Neural cell (in vitro differentiated cells): ENCODE measurements around the gene MEGF6. TPM values are rescaled to one million over a fixed set of nuclear protein-coding genes. Genes with fewer than 3 reads are reported as not detected.

ENCODE experiments used
- H2AFZ ChIP-seq: fragments of 200-600, 300-800 bp; sonication (generic), shearing (Covaris generic); 2 replicates; pipeline ENCODE4 v1.6.0; 2014; ENCODE audit warnings: low read depth, mild to moderate bottlenecking, antibody characterized with exemption, low read length, moderate library complexity
- H3F3A ChIP-seq: fragments of 200-600 bp; shearing (Covaris generic); 2 replicates; pipeline ENCODE4 v1.6.1; 2016; ENCODE audit warnings: mild to moderate bottlenecking, moderate library complexity, mixed read lengths, antibody characterized with exemption, low read length; ENCODE audit not compliant: insufficient read depth, poor library complexity, severe bottlenecking
- H3K27ac ChIP-seq: fragments of 200-600, 300-800 bp; sonication (generic), shearing (Covaris generic); 2 replicates; pipeline ENCODE4 v1.5.1; 2014; ENCODE audit warnings: mild to moderate bottlenecking, low read length, moderate library complexity
- H3K27me3 ChIP-seq: fragments of 300-800, 200-600 bp; sonication (generic), shearing (Covaris generic); 2 replicates; pipeline ENCODE4 v1.6.0; 2014; ENCODE audit warnings: mild to moderate bottlenecking, low read depth, low read length, moderate library complexity; ENCODE audit not compliant: insufficient read depth
- H3K36me3 ChIP-seq: fragments of 300-800, 200-600 bp; sonication (generic), shearing (Covaris generic); 2 replicates; pipeline ENCODE4 v1.5.1; 2014; ENCODE audit warnings: mild to moderate bottlenecking, antibody characterized with exemption, low read length, moderate library complexity; ENCODE audit not compliant: insufficient read depth
- H3K4me2 ChIP-seq: fragments of 300-800, 200-600 bp; sonication (generic), shearing (Covaris generic); 2 replicates; pipeline ENCODE4 v1.6.0; 2014; ENCODE audit warnings: mild to moderate bottlenecking, low read length
- H3K4me3 ChIP-seq: fragments of 300-800, 200-600 bp; sonication (generic), shearing (Covaris generic); 2 replicates; pipeline ENCODE4 v1.5.1; 2014; ENCODE audit warnings: mild to moderate bottlenecking, low read length, moderate library complexity
- H3K79me2 ChIP-seq: fragments of 200-600 bp; shearing (Covaris generic); replicated peaks from 2 replicates; pipeline ENCODE4 v1.6.0; 2014; ENCODE audit warnings: mild to moderate bottlenecking, low read length, moderate library complexity; ENCODE audit not compliant: insufficient read depth
- H3K9ac ChIP-seq: fragments of 300-800, 200-600 bp; sonication (generic), shearing (Covaris generic); 2 replicates; pipeline ENCODE4 v1.6.1; 2016; ENCODE audit warnings: mild to moderate bottlenecking, low read length, mixed read lengths
- H3K9me2 ChIP-seq: fragments of 200-600 bp; shearing (Covaris generic); 2 replicates; pipeline ENCODE4 v1.6.1; 2016; ENCODE audit warnings: mild to moderate bottlenecking, low read length, mixed read lengths; ENCODE audit not compliant: insufficient read depth
- H3K9me3 ChIP-seq: fragments of 200-600, 300-800 bp; sonication (generic), shearing (Covaris generic); 2 replicates; pipeline ENCODE4 v1.6.1; 2016; ENCODE audit warnings: mild to moderate bottlenecking, mixed run types, low read length, moderate library complexity, mixed read lengths
- H4K20me1 ChIP-seq: fragments of 200-600 bp; shearing (Covaris generic); 2 replicates; pipeline ENCODE4 v1.6.1; 2016; ENCODE audit warnings: mild to moderate bottlenecking, mixed run types; ENCODE audit not compliant: insufficient read depth
- EP300 ChIP-seq: fragments of 450-650 bp; conservative IDR thresholded peaks from 2 replicates; pipeline ENCODE4 v1.6.1; 2014; ENCODE audit warnings: antibody characterized with exemption, mild to moderate bottlenecking, moderate library complexity; ENCODE audit not compliant: poor library complexity, severe bottlenecking
- EZH2 ChIP-seq: fragments of 200-600, 300-800 bp; shearing (Covaris generic), sonication (generic); IDR thresholded peaks from 2 replicates; pipeline ENCODE4 v1.6.1; 2014; ENCODE audit warnings: antibody characterized with exemption, low read length, borderline replicate concordance, mild to moderate bottlenecking; ENCODE audit not compliant: insufficient read depth, poor library complexity, severe bottlenecking
- MXI1 ChIP-seq: fragments of 450-650 bp; conservative IDR thresholded peaks from 2 replicates; pipeline ENCODE4 v1.6.1; 2014; ENCODE audit warnings: antibody characterized with exemption, mild to moderate bottlenecking; ENCODE audit not compliant: poor library complexity, severe bottlenecking
- POLR2AphosphoS5 ChIP-seq: IDR thresholded peaks from 2 replicates; pipeline ENCODE4 v1.6.1; 2012
- RAD21 ChIP-seq: fragments of 450-650 bp; conservative IDR thresholded peaks from 2 replicates; pipeline ENCODE4 v1.6.1; 2014; ENCODE audit warnings: antibody characterized with exemption, mild to moderate bottlenecking, moderate library complexity
- REST ChIP-seq: IDR thresholded peaks from 2 replicates; pipeline ENCODE4 v1.6.1; 2012; ENCODE audit warnings: borderline replicate concordance
- SMC3 ChIP-seq: fragments of 450-650 bp; conservative IDR thresholded peaks from 2 replicates; pipeline ENCODE4 v1.6.1; 2014; ENCODE audit warnings: antibody characterized with exemption, mild to moderate bottlenecking, moderate library complexity; ENCODE audit not compliant: poor library complexity
- TAF1 ChIP-seq: IDR thresholded peaks from 2 replicates; pipeline ENCODE4 v1.6.1; 2012; ENCODE audit warnings: low read depth
- polyA plus RNA-seq: library from polyadenylated mRNA; depleted of rRNA; stranded (reverse); fragments of >200 nt; gene quantifications from 2 replicates; pipeline ENCODE4 v1.2.3, GENCODE V29; 2014
- TF ChIP-seq, protein P1 (sequence below): fragments of 450-650 bp; IDR thresholded peaks from 2 replicates; pipeline ENCODE4 v1.5.1; 2014; ENCODE audit warnings: antibody characterized with exemption, mild to moderate bottlenecking, moderate library complexity; ENCODE audit not compliant: poor library complexity, severe bottlenecking

The MEGF6 gene
- polyA plus RNA-seq, 1 donor from 2014 or later = 6.0 TPM

GRCh38 chr1:3508757-3509415 lies 102.4 kb downstream of the MEGF6 start:
- Histone ChIP-seq H3K9me2 (no peaks in the 10 kb centered on the region), H3K9me3 (no peaks in the 10 kb centered on the region), H3K79me2 (no peaks in the 10 kb centered on the region), H3K27ac (no peak overlapping the region), H3K27me3 (no peaks in the 10 kb centered on the region), H3K36me3 (no peaks in the 10 kb centered on the region), H3F3A (no peaks in the 10 kb centered on the region), H2AFZ (no peak overlapping the region), H3K4me2 (no peak overlapping the region), H3K9ac (no peak overlapping the region), H4K20me1 (no peaks in the 10 kb centered on the region), H3K4me3 (no peak overlapping the region)
- TF ChIP-seq EZH2 (no peak), RAD21 (no peak), MXI1 (no peak), SMC3 (no peak), EP300 (no peak), POLR2AphosphoS5 (no peak), TAF1 (no peak), REST (no peak)
- TF ChIP-seq, protein P1, sequence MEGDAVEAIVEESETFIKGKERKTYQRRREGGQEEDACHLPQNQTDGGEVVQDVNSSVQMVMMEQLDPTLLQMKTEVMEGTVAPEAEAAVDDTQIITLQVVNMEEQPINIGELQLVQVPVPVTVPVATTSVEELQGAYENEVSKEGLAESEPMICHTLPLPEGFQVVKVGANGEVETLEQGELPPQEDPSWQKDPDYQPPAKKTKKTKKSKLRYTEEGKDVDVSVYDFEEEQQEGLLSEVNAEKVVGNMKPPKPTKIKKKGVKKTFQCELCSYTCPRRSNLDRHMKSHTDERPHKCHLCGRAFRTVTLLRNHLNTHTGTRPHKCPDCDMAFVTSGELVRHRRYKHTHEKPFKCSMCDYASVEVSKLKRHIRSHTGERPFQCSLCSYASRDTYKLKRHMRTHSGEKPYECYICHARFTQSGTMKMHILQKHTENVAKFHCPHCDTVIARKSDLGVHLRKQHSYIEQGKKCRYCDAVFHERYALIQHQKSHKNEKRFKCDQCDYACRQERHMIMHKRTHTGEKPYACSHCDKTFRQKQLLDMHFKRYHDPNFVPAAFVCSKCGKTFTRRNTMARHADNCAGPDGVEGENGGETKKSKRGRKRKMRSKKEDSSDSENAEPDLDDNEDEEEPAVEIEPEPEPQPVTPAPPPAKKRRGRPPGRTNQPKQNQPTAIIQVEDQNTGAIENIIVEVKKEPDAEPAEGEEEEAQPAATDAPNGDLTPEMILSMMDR = no peak

- H3F3A ChIP-seq = no peaks in the 10 kb centered on the region
- H3K4me2 ChIP-seq = no peak overlapping the region
- no peak overlapping the region for H3K4me3 ChIP-seq
- H2AFZ ChIP-seq = no peak overlapping the region
- H3K27ac ChIP-seq = no peak overlapping the region
- no peak overlapping the region for H3K9ac ChIP-seq
- TF ChIP-seq EP300 (no peak), RAD21 (no peak), MXI1 (no peak), TAF1 (no peak), EZH2 (no peak), SMC3 (no peak), REST (no peak), POLR2AphosphoS5 (no peak)
- TF ChIP-seq, protein P1 = no peak
- H3K27me3 ChIP-seq = no peaks in the 10 kb centered on the region
- H3K9me3 ChIP-seq = no peaks in the 10 kb centered on the region
- H3K79me2 ChIP-seq = no peaks in the 10 kb centered on the region
- no peaks in the 10 kb centered on the region for H3K9me2 ChIP-seq
- H3K36me3 ChIP-seq = no peaks in the 10 kb centered on the region
- H4K20me1 ChIP-seq = no peaks in the 10 kb centered on the region
Observed at GRCh38 chr1:3507636-3508275, 103.6 kb downstream of the MEGF6 start.
